Measurements from ENCODE around the gene NAA15. TPM values are rescaled to one million over a fixed set of nuclear protein-coding genes. Genes with fewer than 3 reads are reported as not detected.
"Not testable (repeated sequence)": the region's sequence is repeated elsewhere in the genome, so short reads cannot be mapped to it uniquely, and the experiment has no call there.

The NAA15 gene
- total RNA-seq, 2 donors from 2014 or later = 24.4 to 41.0 TPM

DNA sequence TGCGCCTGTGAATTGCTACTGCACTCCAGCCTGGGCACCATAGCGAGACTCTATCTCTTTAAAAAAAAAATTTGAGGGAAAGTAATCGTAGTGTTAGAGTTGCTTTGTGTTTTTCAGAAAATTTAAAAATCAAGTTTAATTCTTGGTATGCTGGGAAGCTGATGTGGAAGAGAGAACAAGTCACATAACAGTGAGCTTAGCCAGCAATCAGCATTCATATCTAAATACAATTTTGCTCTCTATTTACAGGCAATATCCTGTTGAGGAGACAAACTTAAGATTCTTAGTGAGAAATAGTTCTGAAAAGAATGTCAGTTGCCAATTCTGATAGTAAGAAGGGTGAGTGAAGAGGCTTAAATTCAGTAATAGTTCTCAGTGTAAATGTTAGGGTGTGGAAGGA lies 10.6 kb downstream of the NAA15 start:
- no peak for ATAC-seq (ENCODE audit: insufficient number of reproducible peaks, low FRiP score, low read depth)
- TF ChIP-seq, protein P1, sequence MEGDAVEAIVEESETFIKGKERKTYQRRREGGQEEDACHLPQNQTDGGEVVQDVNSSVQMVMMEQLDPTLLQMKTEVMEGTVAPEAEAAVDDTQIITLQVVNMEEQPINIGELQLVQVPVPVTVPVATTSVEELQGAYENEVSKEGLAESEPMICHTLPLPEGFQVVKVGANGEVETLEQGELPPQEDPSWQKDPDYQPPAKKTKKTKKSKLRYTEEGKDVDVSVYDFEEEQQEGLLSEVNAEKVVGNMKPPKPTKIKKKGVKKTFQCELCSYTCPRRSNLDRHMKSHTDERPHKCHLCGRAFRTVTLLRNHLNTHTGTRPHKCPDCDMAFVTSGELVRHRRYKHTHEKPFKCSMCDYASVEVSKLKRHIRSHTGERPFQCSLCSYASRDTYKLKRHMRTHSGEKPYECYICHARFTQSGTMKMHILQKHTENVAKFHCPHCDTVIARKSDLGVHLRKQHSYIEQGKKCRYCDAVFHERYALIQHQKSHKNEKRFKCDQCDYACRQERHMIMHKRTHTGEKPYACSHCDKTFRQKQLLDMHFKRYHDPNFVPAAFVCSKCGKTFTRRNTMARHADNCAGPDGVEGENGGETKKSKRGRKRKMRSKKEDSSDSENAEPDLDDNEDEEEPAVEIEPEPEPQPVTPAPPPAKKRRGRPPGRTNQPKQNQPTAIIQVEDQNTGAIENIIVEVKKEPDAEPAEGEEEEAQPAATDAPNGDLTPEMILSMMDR (IDR thresholded peaks at IDR 0.05) = no peak

DNA sequence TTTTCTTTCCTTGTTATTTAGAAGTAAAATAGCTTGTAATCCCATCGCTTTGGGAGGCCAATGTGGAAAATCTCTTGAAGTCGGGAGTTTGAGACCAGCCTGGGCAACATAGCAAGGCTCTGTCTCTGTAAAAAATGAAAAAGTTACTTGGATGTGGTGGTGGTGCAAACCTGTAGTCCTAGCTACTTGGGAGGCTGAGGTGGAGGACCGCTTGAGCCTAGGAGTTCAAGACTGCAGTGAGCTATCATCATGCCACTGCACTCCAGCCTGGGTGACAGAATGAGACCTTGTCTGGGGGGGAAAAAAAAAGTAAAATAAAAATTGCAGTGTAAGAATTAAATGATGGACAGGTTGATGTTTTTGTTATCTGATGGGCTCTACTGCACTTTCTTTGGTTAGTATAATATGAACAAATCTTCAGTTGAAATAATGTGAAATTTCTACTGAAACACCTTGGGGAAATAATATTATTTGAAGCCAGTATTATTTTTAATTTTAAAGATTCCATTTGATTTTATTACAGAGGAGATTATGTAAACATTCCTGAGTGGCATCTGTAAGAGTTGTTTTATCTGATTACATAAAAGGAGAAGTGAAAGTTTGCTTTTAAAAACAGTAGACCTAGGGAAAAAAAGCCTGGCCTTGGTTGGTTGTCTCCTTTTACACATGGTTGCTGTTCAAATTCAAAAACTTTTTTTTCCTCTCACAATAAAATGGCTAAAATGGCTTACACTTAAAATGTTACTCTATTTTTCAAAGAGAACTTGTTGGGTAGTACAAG lies 11.4 kb downstream of the NAA15 start:
- peaks cover 4 to 24% of the 10 kb centered on the region in 2 donors for H3K4me1 ChIP-seq (ENCODE audit: control insufficient read depth in 1 of 2, low read depth in 2 of 2)
- H3K9me3 ChIP-seq = no peaks in the 10 kb centered on the region
- TF ChIP-seq, protein P1 (IDR thresholded peaks at IDR 0.05) = no peak
- no peak overlapping the region for H3K4me3 ChIP-seq
- H3K27ac ChIP-seq = no peak overlapping the region
- no peaks in the 10 kb centered on the region for H3K36me3 ChIP-seq
- ATAC-seq (ENCODE audit: insufficient number of reproducible peaks, low FRiP score, low read depth) (no peak), DNase-seq (ENCODE audit: low spot score) (no peak)
- no peaks in the 10 kb centered on the region for H3K27me3 ChIP-seq (replicated peaks; ENCODE audit: insufficient read depth)

More for the DNA sequence above, 10.6 kb downstream of the NAA15 start:
- H3K27me3 ChIP-seq (replicated peaks; ENCODE audit: insufficient read depth) = no peaks in the 10 kb centered on the region
- no peak overlapping the region for H3K27ac ChIP-seq
- H3K36me3 ChIP-seq = no peaks in the 10 kb centered on the region
- no peaks in the 10 kb centered on the region for H3K9me3 ChIP-seq
- DNase-seq (ENCODE audit: low spot score) = no peak
- no peak overlapping the region for H3K4me3 ChIP-seq
- peaks cover 4 to 23% of the 10 kb centered on the region in 2 donors for H3K4me1 ChIP-seq (ENCODE audit: control insufficient read depth in 1 of 2, low read depth in 2 of 2)

DNA sequence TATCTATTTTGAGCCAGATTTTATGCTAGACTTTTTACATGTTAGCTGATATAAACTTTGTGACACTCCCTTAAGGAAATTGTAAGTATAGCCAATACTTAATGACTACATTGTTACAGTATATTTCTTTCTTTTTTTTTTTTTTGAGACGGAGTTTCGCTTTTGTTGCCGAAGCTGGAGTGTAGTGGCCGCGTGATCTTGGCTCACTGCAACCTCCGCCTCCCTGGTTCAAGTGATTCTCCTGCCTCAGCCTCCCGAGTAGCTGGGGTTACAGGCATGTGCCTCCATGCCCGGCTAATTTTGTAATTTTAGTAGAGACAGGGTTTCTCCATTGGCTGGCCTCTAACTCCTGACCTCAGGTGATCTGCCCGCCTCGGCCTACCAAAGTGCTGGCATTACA lies 12.1 kb downstream of the NAA15 start:
- H3K36me3 ChIP-seq; ATAC-seq (ENCODE audit: insufficient number of reproducible peaks, low FRiP score, low read depth); DNase-seq (ENCODE audit: low spot score); H3K27ac ChIP-seq; H3K9me3 ChIP-seq; H3K27me3 ChIP-seq (replicated peaks; ENCODE audit: insufficient read depth); H3K4me3 ChIP-seq: not testable (repeated sequence)
- H3K4me1 ChIP-seq (ENCODE audit: control insufficient read depth in 1 of 2, low read depth in 2 of 2) = peaks cover 4 to 24% of the 10 kb centered on the region in 2 donors

DNA sequence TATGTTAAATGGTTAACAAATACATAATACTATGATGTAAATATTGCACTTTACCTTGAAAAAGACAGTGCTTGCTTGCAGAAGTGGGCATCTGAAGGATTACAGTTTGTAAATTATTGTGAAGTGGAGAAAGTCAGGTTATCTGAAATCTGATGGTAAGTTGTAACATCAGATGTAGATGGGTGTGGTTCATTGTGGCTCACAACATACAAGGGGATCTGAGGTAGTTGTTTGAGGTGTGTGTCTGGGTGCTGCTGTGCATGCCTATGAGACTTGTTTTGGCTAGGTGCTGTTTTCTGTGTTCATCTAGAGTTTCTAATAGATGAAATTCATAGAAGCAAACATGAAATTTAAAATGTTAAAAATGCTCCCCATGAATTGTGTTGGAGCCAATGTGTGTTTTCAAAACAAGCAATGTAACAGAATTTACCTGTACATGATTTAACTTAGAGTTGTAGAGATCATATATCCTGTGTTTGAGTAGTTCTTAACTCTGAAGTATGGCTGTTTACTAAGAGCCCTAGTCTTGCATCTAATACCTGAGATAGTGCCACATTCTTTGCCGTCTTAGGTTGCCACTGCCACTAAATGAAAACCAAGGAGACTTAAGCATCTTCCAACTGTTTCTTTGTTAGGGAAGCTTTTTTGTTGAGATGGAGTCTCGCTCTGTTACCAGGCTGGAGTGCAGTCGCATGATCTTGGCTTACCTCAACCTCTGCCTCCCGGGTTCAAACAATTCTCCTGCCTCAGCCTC lies 12.9 kb downstream of the NAA15 start:
- H3K27ac ChIP-seq = no peak overlapping the region

DNA sequence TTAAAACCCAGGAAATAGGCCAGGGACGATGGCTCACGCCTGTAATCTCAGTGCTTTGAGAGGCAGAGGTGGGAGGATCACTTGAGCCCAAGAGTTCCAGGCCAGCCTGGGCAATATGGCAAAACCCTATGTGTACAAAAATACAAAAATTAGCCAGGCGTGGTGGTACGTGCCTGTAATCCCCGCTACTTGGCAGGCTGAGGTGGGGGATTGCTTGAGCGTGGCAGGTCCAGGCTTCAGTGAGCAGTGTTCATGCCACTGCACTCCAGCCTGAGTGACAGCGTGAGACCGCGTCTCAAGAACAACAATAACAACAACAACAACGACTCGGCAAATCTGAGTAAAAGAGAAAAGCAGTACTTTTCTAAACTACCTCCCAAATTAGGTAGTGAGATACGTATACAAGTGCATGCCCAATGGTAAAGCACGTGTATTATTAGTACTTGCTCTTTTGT lies 13.9 kb downstream of the NAA15 start:
- ATAC-seq (ENCODE audit: insufficient number of reproducible peaks, low FRiP score, low read depth) (no peak), DNase-seq (ENCODE audit: low spot score) (no peak)
- peaks cover 4 to 29% of the 10 kb centered on the region in 2 donors for H3K4me1 ChIP-seq (ENCODE audit: control insufficient read depth in 1 of 2, low read depth in 2 of 2)
- no peak overlapping the region for H3K27ac ChIP-seq
- TF ChIP-seq, protein P1 (IDR thresholded peaks at IDR 0.05) = no peak
- H3K27me3 ChIP-seq (replicated peaks; ENCODE audit: insufficient read depth) = no peaks in the 10 kb centered on the region
- no peak overlapping the region for H3K4me3 ChIP-seq
- H3K36me3 ChIP-seq = no peaks in the 10 kb centered on the region
- no peaks in the 10 kb centered on the region for H3K9me3 ChIP-seq

More for the DNA sequence above, 12.9 kb downstream of the NAA15 start:
- Histone ChIP-seq H3K36me3 (no peaks in the 10 kb centered on the region), H3K27me3 (replicated peaks; ENCODE audit: insufficient read depth) (no peaks in the 10 kb centered on the region), H3K4me3 (no peak overlapping the region), H3K4me1 (ENCODE audit: control insufficient read depth in 1 of 2, low read depth in 2 of 2) (peaks cover 4 to 24% of the 10 kb centered on the region in 2 donors), H3K9me3 (no peaks in the 10 kb centered on the region)
- no peak for ATAC-seq (ENCODE audit: insufficient number of reproducible peaks, low FRiP score, low read depth)
- TF ChIP-seq, protein P1 (IDR thresholded peaks at IDR 0.05) = no peak
- DNase-seq (ENCODE audit: low spot score) = no peak
